Uterus (tissue), 4 donors: ENCODE measurements around the gene STAG2. TPM values are rescaled to one million over a fixed set of nuclear protein-coding genes. Genes with fewer than 3 reads are reported as not detected.

Experiments
- DNase-seq, 2 donors: peaks; one replicate each; pipeline ENCODE4 v3.0.0-alpha.2; 2019 to 2020
- H3K27ac ChIP-seq, 2 donors: fragments of 200-600 bp; sonication (generic); 1 replicate in 1 of 2; 2 replicates in 1 of 2; pipeline ENCODE4 v1.5.1; 2016 to 2018
- H3K27me3 ChIP-seq, 2 donors: fragments of 200-600 bp; sonication (generic); one replicate each; pipeline ENCODE4 v1.5.1; 2018 to 2019; ENCODE audit warnings: control low read depth in 1 of 2
- H3K36me3 ChIP-seq, 2 donors: fragments of 200-600 bp; sonication (generic); one replicate each; pipeline ENCODE4 v1.5.1; 2019; ENCODE audit warnings: control low read depth in 1 of 2
- H3K4me1 ChIP-seq, 2 donors: fragments of 200-600 bp; sonication (generic); one replicate each; pipeline ENCODE4 v1.5.1; 2018 to 2019; ENCODE audit warnings: control low read depth in 1 of 2
- H3K4me3 ChIP-seq, 2 donors: fragments of 200-600 bp; sonication (generic); 1 replicate in 1 of 2; 2 replicates in 1 of 2; pipeline ENCODE4 v1.5.1; 2018 to 2019; ENCODE audit warnings: mild to moderate bottlenecking in 1 of 2
- H3K9me3 ChIP-seq, 2 donors: fragments of 200-600 bp; sonication (generic); one replicate each; pipeline ENCODE4 v1.5.1; 2019; ENCODE audit warnings: control low read depth in 1 of 2
- POLR2A ChIP-seq, 2 donors: fragments of 450-650 bp; IDR thresholded peaks; one replicate each; pipeline ENCODE4 v1.6.1; 2016; ENCODE audit warnings: antibody characterized with exemption in 2 of 2, mild to moderate bottlenecking in 1 of 2, moderate library complexity in 1 of 2
- intact Hi-C: fragments of 100-400 bp; cut with DNase I; formaldehyde crosslinking; loops from one replicate; pipeline ENCODE4 v1.15.1; 2023; ENCODE audit warnings: low total_unique reads
- total RNA-seq, 4 donors: library from RNA; depleted of rRNA in 3 of 4; stranded (reverse); fragments of >200 nt in 3 of 4; gene quantifications; one replicate each; pipeline versions ENCODE4 v1.1.0 to v1.2.4, GENCODE V29; 2014 to 2023
- TF ChIP-seq, protein P1 (sequence below), 4 experiments: fragments of 200-600 bp in 2 of 4; fragments of 450-650 bp in 2 of 4; sonication (generic) in 2 of 4; IDR thresholded peaks; one replicate each; pipeline ENCODE4 v1.5.1; 2016 to 2019; ENCODE audit warnings: antibody characterized with exemption in 4 of 4, mild to moderate bottlenecking in 2 of 4, moderate library complexity in 1 of 4
- donor health status: DM: yes; HTN: yes; CAD: no.

The STAG2 gene
- total RNA-seq, 4 donors from 2014 or later, result 32.5 to 170 (median 83.4) TPM

DNA sequence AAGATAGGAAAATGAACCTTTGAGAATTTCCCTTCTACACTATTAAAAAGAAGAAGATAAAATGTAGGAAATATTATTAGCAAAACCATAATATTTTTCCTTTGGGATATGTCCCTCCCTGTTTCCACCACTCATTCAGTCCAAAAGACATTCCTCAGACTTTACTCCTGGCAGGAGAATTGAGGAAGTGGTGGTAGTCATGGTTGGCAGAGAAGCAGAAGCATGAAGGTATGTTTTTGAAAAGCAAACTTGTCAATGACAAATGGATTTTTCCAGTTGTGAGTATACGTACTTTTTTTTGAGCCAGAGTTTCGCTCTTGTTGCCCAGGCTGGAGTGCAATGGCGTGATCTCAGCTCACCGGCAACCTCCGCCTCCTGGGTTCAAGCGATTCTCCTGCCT, 13.7 kb downstream of the STAG2 start:
- Histone ChIP-seq H3K27ac (no peak overlapping the region), H3K4me3 (no peak overlapping the region), H3K4me1 (no peaks in the 10 kb centered on the region), H3K9me3 (no peaks in the 10 kb centered on the region), H3K36me3 (no peaks in the 10 kb centered on the region), H3K27me3 (no peaks in the 10 kb centered on the region)
- DNase-seq, result no peak
- no peak for TF ChIP-seq POLR2A (IDR thresholded peaks at IDR 0.05)
- TF ChIP-seq, protein P1, sequence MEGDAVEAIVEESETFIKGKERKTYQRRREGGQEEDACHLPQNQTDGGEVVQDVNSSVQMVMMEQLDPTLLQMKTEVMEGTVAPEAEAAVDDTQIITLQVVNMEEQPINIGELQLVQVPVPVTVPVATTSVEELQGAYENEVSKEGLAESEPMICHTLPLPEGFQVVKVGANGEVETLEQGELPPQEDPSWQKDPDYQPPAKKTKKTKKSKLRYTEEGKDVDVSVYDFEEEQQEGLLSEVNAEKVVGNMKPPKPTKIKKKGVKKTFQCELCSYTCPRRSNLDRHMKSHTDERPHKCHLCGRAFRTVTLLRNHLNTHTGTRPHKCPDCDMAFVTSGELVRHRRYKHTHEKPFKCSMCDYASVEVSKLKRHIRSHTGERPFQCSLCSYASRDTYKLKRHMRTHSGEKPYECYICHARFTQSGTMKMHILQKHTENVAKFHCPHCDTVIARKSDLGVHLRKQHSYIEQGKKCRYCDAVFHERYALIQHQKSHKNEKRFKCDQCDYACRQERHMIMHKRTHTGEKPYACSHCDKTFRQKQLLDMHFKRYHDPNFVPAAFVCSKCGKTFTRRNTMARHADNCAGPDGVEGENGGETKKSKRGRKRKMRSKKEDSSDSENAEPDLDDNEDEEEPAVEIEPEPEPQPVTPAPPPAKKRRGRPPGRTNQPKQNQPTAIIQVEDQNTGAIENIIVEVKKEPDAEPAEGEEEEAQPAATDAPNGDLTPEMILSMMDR (IDR thresholded peaks at IDR 0.05), result no peak
- intact Hi-C loops, result no loop called here

DNA sequence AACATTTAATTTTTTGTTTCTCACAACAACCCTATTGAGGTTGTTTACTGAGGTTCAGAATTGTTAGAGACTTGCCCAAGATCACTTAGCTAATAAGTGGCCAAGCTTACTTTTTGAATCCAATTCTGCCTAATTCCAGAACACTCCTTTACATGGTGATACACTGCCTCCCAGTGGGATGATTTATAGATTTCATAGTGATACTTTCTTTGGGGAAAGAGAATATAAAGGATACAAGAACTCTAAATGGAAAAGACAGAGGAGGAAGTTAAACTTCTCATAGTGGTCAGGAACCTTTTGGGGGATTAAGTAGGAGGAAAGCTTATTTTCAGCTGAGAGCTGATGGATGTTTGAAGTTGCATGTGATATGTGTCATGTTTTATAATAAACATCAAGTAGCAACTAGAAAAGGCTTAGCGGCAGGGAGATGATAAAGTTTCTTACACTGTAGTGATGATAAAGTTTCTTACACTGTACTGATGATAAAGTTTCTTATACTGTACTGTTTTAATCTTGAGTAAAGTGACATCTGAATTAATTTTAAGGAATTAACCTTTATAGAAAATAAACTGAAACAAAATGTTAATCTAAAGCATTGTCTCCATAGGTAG, 15.3 kb downstream of the STAG2 start:
- H3K4me1 ChIP-seq, result no peaks in the 10 kb centered on the region
- no peak for DNase-seq
- no peaks in the 10 kb centered on the region for H3K27me3 ChIP-seq
- TF ChIP-seq, protein P1 (IDR thresholded peaks at IDR 0.05), result peak in 2 of 4 experiments; percentile 5 to 6
- TF ChIP-seq POLR2A (IDR thresholded peaks at IDR 0.05), result no peak
- intact Hi-C loops, result no loop called here
- H3K27ac ChIP-seq, result no peak overlapping the region
- H3K36me3 ChIP-seq, result no peaks in the 10 kb centered on the region
- no peak overlapping the region for H3K4me3 ChIP-seq
- H3K9me3 ChIP-seq, result no peaks in the 10 kb centered on the region

DNA sequence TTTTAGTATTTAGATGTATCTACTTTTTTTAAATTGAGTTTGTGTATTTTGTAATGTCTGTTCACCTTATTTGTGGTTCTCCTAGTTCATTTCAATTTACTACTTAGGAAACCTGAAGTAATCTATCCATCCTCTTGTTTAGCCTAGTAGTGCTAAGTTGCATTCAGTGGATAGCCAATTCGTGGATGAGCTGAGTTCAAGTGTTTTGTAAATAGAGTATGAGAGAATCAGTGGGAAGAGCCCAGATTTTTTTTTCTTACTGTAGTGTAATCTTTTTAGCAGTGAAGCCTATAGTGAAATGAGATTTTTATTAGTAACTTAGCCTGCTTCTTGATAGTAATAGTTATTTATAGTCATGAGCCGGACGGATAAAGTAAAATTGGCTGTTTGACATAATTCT, 21.7 kb downstream of the STAG2 start:
- no peak for TF ChIP-seq POLR2A (IDR thresholded peaks at IDR 0.05)
- TF ChIP-seq, protein P1 (IDR thresholded peaks at IDR 0.05), result no peak
- H3K27ac ChIP-seq, result no peak overlapping the region
- no peaks in the 10 kb centered on the region for H3K4me1 ChIP-seq
- H3K9me3 ChIP-seq, result no peaks in the 10 kb centered on the region
- no peak for DNase-seq
- no peak overlapping the region for H3K4me3 ChIP-seq
- intact Hi-C loops, result no loop called here
- no peaks in the 10 kb centered on the region for H3K36me3 ChIP-seq
- H3K27me3 ChIP-seq, result no peaks in the 10 kb centered on the region

DNA sequence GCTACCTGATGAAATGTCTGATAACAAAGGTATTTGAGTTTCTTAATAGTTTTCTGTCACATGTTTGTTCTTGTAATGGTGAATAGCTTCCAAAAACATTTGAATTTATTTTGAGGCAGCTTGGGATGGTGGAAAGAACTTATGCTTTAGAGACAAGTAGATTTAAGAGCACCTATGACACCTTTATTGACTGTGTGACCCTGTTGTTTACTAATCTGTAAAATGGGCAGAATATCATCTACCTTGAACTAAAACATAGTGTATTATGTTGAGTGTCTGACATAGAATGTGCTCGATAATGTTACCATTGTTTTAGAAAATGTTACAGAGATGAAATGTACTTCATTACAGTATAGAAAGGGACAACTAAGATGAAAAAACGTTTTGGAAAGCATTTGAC, 24.9 kb downstream of the STAG2 start:
- Histone ChIP-seq H3K9me3 (no peaks in the 10 kb centered on the region), H3K27ac (no peak overlapping the region), H3K4me1 (no peaks in the 10 kb centered on the region), H3K27me3 (no peaks in the 10 kb centered on the region), H3K36me3 (no peaks in the 10 kb centered on the region), H3K4me3 (no peak overlapping the region)
- intact Hi-C loops, result no loop called here
- no peak for DNase-seq
- TF ChIP-seq POLR2A (IDR thresholded peaks at IDR 0.05), result no peak
- TF ChIP-seq, protein P1 (IDR thresholded peaks at IDR 0.05), result no peak

DNA sequence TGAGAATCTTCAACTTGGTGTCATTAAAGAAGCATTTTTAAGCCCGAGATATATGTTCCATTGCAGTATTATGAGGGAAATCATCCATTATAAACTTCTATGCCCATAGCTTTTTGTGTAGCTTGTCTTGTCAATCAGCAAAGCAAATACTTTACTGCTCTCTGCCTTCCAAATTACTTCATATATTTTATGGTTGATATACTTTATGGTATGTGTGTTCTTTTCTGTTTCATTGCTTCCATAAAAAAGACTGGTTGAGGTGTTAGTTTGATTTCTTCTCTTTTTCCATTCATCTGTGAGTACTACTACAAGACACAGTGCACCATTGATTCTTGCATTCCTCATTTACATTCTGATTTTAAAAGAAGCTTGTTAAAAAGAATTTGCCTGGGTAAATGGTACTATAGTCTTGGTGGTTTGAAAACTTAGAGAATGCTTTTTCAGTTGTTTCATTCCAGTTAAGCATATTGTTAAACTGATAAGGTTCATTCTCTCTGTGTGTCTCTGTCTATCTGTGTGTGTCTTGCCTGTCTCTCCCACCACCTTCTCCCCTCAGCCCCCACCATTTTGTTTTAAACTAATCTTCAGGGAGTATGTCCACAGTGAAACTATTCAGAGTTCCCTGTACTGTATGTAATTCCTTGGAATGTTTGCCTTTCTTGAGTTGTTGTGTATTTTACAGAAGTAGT, 27.1 kb downstream of the STAG2 start:
- Histone ChIP-seq H3K27me3 (no peaks in the 10 kb centered on the region), H3K27ac (no peak overlapping the region), H3K9me3 (no peaks in the 10 kb centered on the region), H3K36me3 (no peaks in the 10 kb centered on the region), H3K4me1 (no peaks in the 10 kb centered on the region), H3K4me3 (no peak overlapping the region)
- TF ChIP-seq POLR2A (IDR thresholded peaks at IDR 0.05), result no peak
- TF ChIP-seq, protein P1 (IDR thresholded peaks at IDR 0.05), result no peak
- intact Hi-C loops, result no loop called here
- no peak for DNase-seq
